Measurements from ENCODE around the gene CRNN. TPM values are rescaled to one million over a fixed set of nuclear protein-coding genes. Genes with fewer than 3 reads are reported as not detected.

CRNN gene
- polyA plus RNA-seq, 2 of the 4 experiments (the other 2 are of a cell fraction) = not detected

GRCh38 chr1:152461544-152461943, 47.5 kb upstream of the CRNN start:
- 6% methylated on average over 6 of the region's 6 CpGs for WGBS (ENCODE audit: missing lambda C conversion rate)
- H3K27ac ChIP-seq = no peak overlapping the region
- CTCF ChIA-PET = interaction anchor here (1.1 to 4.5 kb wide), 3 partner anchors 18 to 276 kb away, joined by 3 to 161 read pairs (median 5); no protein-coding TSS in a partner anchor
- no peak for FAIRE-seq
- POLR2A ChIA-PET = no interaction called here
- TF ChIP-seq HMGXB4 (CRISPR knock-in tag; IDR thresholded peaks at IDR 0.05; ENCODE audit: borderline replicate concordance) (no peak), CEBPB (IDR thresholded peaks at IDR 0.05) (peak in 1 of 2 experiments; percentile 51; a peak in 1 of 4 replicates), SMC3 (IDR thresholded peaks at IDR 0.05) (peak; percentile 28; the same call in 1 of the 3 replicates)
- TF ChIP-seq, protein P1, sequence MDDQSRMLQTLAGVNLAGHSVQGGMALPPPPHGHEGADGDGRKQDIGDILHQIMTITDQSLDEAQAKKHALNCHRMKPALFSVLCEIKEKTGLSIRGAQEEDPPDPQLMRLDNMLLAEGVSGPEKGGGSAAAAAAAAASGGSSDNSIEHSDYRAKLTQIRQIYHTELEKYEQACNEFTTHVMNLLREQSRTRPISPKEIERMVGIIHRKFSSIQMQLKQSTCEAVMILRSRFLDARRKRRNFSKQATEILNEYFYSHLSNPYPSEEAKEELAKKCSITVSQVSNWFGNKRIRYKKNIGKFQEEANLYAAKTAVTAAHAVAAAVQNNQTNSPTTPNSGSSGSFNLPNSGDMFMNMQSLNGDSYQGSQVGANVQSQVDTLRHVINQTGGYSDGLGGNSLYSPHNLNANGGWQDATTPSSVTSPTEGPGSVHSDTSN (IDR thresholded peaks at IDR 0.05) = no peak
- TF ChIP-seq, protein P2, sequence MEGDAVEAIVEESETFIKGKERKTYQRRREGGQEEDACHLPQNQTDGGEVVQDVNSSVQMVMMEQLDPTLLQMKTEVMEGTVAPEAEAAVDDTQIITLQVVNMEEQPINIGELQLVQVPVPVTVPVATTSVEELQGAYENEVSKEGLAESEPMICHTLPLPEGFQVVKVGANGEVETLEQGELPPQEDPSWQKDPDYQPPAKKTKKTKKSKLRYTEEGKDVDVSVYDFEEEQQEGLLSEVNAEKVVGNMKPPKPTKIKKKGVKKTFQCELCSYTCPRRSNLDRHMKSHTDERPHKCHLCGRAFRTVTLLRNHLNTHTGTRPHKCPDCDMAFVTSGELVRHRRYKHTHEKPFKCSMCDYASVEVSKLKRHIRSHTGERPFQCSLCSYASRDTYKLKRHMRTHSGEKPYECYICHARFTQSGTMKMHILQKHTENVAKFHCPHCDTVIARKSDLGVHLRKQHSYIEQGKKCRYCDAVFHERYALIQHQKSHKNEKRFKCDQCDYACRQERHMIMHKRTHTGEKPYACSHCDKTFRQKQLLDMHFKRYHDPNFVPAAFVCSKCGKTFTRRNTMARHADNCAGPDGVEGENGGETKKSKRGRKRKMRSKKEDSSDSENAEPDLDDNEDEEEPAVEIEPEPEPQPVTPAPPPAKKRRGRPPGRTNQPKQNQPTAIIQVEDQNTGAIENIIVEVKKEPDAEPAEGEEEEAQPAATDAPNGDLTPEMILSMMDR (IDR thresholded peaks at IDR 0.05) = peak; percentile 58
- peak; percentile 40 to 76; a peak in 3 of 6 replicates for ATAC-seq
- no peaks in the 10 kb centered on the region for H3K4me1 ChIP-seq
- H3K9me3 ChIP-seq = peaks cover 8% of the 10 kb centered on the region; the same call in 2 of the 3 replicates
- no peak overlapping the region for H3K4me2 ChIP-seq
- DNase-seq (ENCODE audit: low read depth in 1 of 2, low spot score in 1 of 2) = peak in 1 of 2 experiments; percentile 78
- no peak overlapping the region for H3K4me3 ChIP-seq

GRCh38 chr1:152460529-152460899, 46.5 kb upstream of the CRNN start:
- CTCF ChIA-PET = interaction anchor here (1.3 to 4.5 kb wide), 8 partner anchors 10 to 405 kb away, joined by 4 to 161 read pairs (median 37); partner anchors contain the start of gene LCE5A
- H3K9me3 ChIP-seq = peaks cover 4% of the 10 kb centered on the region; the same call in 2 of the 3 replicates
- DNase-seq (ENCODE audit: low read depth in 1 of 2, low spot score in 1 of 2) = no peak
- no peak; a peak in 1 of 6 replicates for ATAC-seq
- no peaks in the 10 kb centered on the region for H3K4me1 ChIP-seq
- no peak for FAIRE-seq
- no peak overlapping the region for H3K27ac ChIP-seq
- no peak for TF ChIP-seq BHLHE40 (IDR thresholded peaks at IDR 0.05; ENCODE audit: low read depth, low read length)
- no peak for TF ChIP-seq ZSCAN20 (CRISPR knock-in tag; IDR thresholded peaks at IDR 0.05)
- TF ChIP-seq, protein P3, sequence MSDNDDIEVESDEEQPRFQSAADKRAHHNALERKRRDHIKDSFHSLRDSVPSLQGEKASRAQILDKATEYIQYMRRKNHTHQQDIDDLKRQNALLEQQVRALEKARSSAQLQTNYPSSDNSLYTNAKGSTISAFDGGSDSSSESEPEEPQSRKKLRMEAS (IDR thresholded peaks at IDR 0.05) = no peak
- TF ChIP-seq HOXB13 (CRISPR knock-in tag; IDR thresholded peaks at IDR 0.05; ENCODE audit: low read depth) = no peak
- TF ChIP-seq HDAC2 (IDR thresholded peaks at IDR 0.05) = no peak
- TF ChIP-seq, protein P4, sequence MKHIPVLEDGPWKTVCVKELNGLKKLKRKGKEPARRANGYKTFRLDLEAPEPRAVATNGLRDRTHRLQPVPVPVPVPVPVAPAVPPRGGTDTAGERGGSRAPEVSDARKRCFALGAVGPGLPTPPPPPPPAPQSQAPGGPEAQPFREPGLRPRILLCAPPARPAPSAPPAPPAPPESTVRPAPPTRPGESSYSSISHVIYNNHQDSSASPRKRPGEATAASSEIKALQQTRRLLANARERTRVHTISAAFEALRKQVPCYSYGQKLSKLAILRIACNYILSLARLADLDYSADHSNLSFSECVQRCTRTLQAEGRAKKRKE (CRISPR knock-in tag; IDR thresholded peaks at IDR 0.05; ENCODE audit: low read depth) = no peak
- TF ChIP-seq ESRRA (IDR thresholded peaks at IDR 0.05; ENCODE audit: borderline replicate concordance, low read length) = no peak
- TF ChIP-seq, protein P1 (IDR thresholded peaks at IDR 0.05) = no peak
- TF ChIP-seq POLR2AphosphoS2 (conservative IDR thresholded peaks at IDR 0.05; ENCODE audit: low read length) = no peak
- TF ChIP-seq, protein P5, sequence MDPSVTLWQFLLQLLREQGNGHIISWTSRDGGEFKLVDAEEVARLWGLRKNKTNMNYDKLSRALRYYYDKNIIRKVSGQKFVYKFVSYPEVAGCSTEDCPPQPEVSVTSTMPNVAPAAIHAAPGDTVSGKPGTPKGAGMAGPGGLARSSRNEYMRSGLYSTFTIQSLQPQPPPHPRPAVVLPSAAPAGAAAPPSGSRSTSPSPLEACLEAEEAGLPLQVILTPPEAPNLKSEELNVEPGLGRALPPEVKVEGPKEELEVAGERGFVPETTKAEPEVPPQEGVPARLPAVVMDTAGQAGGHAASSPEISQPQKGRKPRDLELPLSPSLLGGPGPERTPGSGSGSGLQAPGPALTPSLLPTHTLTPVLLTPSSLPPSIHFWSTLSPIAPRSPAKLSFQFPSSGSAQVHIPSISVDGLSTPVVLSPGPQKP (IDR thresholded peaks at IDR 0.05; ENCODE audit: low read depth, low read length) = no peak
- no peak for TF ChIP-seq EHMT2 (IDR thresholded peaks at IDR 0.05; ENCODE audit: low read depth)
- no peak for TF ChIP-seq RCOR1 (IDR thresholded peaks at IDR 0.05; ENCODE audit: low read depth, low read length)
- no peak for TF ChIP-seq CBX8 (IDR thresholded peaks at IDR 0.05)
- no peak for TF ChIP-seq NPAS2 (CRISPR knock-in tag; IDR thresholded peaks at IDR 0.05; ENCODE audit: borderline replicate concordance)
- TF ChIP-seq BCL3 (IDR thresholded peaks at IDR 0.05) = no peak
- no peak for TF ChIP-seq HES2 (IDR thresholded peaks at IDR 0.05)
- no peak for TF ChIP-seq ZC3H11A (IDR thresholded peaks at IDR 0.05)
- no peak for TF ChIP-seq CHD4 (IDR thresholded peaks at IDR 0.05; ENCODE audit: borderline replicate concordance)
- H3K4me2 ChIP-seq = no peak overlapping the region
- POLR2A ChIA-PET = no interaction called here
- WGBS (ENCODE audit: missing lambda C conversion rate) = 27% methylated on average over 3 of the region's 3 CpGs
- no peak overlapping the region for H3K4me3 ChIP-seq

Measured in A549 (cell line).